ENCODE data around the gene UBE3C. TPM values are rescaled to one million over a fixed set of nuclear protein-coding genes. Genes with fewer than 3 reads are reported as not detected.

Gene UBE3C
- total RNA-seq, 1 donor from 2014 or later: 69.5 TPM

DNA sequence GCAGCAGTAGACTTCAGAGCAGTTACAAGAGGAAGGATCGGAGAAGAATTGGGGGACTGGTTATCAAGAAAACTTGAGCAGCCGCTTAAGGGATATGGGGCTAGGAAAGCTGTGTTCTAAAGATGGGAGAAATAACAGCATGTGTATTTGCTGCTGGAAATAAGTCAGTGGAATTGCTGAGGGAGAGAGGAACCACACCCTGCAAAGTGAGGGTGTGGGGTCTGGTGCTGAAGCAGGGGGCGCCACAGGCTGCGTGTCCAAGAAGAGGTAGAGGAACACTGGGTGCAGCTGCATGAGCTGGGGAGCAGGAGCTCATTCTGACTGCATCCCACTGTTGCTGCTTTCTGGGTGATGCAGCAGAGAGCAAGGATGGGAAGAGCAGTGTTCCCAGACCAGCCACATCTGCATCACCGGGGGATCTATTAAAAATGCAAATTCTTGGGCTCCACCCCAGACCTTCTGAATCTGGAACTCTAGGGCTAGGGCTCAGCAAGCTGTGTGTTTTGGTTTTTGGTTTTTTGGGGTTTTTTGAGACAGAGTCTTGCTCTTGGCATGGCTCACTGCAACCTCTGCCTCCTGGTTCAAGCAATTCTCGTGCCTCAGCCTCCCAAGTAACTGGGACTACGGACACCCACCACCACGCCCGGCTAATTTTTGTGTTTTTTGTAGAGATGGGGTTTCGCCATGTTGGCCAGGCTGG is 101.0 kb downstream of the UBE3C start:
- Histone ChIP-seq H3K4me3 (no peak overlapping the region), H3K9me3 (no peaks in the 10 kb centered on the region), H3K27ac (no peak overlapping the region), H3K4me1 (no peaks in the 10 kb centered on the region), H3K27me3 (no peaks in the 10 kb centered on the region), H3K36me3 (no peaks in the 10 kb centered on the region)
- TF ChIP-seq POLR2A (IDR thresholded peaks at IDR 0.05) (no peak), POLR2AphosphoS5 (IDR thresholded peaks at IDR 0.05; ENCODE audit: insufficient read depth in 1 of 2, low read depth in 1 of 2) (no peak)
- TF ChIP-seq, protein P1, sequence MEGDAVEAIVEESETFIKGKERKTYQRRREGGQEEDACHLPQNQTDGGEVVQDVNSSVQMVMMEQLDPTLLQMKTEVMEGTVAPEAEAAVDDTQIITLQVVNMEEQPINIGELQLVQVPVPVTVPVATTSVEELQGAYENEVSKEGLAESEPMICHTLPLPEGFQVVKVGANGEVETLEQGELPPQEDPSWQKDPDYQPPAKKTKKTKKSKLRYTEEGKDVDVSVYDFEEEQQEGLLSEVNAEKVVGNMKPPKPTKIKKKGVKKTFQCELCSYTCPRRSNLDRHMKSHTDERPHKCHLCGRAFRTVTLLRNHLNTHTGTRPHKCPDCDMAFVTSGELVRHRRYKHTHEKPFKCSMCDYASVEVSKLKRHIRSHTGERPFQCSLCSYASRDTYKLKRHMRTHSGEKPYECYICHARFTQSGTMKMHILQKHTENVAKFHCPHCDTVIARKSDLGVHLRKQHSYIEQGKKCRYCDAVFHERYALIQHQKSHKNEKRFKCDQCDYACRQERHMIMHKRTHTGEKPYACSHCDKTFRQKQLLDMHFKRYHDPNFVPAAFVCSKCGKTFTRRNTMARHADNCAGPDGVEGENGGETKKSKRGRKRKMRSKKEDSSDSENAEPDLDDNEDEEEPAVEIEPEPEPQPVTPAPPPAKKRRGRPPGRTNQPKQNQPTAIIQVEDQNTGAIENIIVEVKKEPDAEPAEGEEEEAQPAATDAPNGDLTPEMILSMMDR (IDR thresholded peaks at IDR 0.05): no peak
- intact Hi-C loops (cut with DNase I): no loop called here
- DNase-seq (ENCODE audit: extremely low spot score in 2 of 2): no peak

DNA sequence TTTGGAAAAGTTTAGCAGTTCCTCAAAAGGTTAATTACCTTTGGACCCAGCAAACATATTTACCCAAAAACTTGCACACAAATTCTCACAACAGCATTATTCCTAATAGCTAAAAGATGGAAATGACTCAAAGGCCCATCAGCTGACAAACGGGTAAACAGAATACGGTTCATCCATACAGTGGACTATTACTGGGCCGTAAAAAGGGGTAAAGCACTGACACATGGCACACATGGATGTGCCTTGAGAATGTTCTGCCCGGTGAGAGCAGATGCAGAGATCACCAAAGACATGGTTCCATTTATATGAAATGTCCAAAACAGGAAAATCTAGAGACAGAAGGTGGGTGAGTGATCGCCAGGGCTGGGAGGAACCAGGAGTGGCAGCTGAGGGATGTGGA is 102.9 kb downstream of the UBE3C start:
- TF ChIP-seq, protein P1 (IDR thresholded peaks at IDR 0.05): no peak
- TF ChIP-seq POLR2A (IDR thresholded peaks at IDR 0.05) (no peak), POLR2AphosphoS5 (IDR thresholded peaks at IDR 0.05; ENCODE audit: insufficient read depth in 1 of 2, low read depth in 1 of 2) (no peak)
- DNase-seq (ENCODE audit: extremely low spot score in 2 of 2): no peak
- intact Hi-C loops (cut with DNase I): no loop called here
- Histone ChIP-seq H3K27me3 (no peaks in the 10 kb centered on the region), H3K4me3 (no peak overlapping the region), H3K4me1 (no peaks in the 10 kb centered on the region), H3K27ac (no peak overlapping the region), H3K36me3 (no peaks in the 10 kb centered on the region), H3K9me3 (no peaks in the 10 kb centered on the region)

DNA sequence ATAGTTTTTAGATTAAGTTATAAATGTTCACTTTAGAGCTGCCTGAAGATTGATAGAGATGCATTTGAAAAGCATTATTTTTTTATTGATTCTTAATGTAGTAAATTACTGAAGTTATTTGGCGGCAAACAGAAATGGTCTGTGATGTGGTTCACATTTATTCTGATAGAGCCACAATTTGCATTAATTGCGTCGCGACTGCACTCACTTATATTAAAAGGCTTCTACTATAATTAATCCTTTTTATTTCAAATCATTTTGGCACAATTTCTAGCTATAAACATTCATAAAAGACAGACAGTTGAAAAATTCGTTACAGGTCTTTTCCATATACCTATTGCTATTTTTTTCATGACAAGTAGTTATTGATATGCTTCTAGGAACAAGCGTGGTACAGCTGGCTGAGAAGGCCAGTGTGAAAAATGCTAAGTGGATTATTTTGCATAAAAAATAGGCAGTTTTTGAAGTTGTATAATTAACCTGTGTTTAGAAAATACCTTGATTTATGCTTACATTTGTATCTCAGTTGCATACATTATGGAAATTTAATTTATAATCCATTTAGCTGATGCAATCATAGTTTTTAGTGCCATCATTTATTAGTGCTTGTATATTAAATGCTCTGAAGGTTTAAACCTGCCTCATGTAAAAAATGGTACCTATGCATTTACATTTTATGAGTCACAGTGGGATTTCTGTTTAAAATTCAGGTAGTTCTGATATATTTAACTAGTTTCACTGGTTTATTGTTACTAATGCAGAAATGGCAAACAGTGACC is 106.0 kb downstream of the UBE3C start:
- H3K36me3 ChIP-seq: peaks cover 0 to 15% of the 10 kb centered on the region in 2 donors
- H3K27ac ChIP-seq: no peak overlapping the region
- H3K4me1 ChIP-seq: no peaks in the 10 kb centered on the region
- no peaks in the 10 kb centered on the region for H3K27me3 ChIP-seq
- intact Hi-C loops (cut with DNase I): no loop called here
- TF ChIP-seq, protein P1 (IDR thresholded peaks at IDR 0.05): no peak
- no peak for TF ChIP-seq POLR2AphosphoS5 (IDR thresholded peaks at IDR 0.05; ENCODE audit: insufficient read depth in 1 of 2, low read depth in 1 of 2)
- no peak for TF ChIP-seq POLR2A (IDR thresholded peaks at IDR 0.05)
- no peaks in the 10 kb centered on the region for H3K9me3 ChIP-seq
- DNase-seq (ENCODE audit: extremely low spot score in 2 of 2): no peak
- H3K4me3 ChIP-seq: no peak overlapping the region

DNA sequence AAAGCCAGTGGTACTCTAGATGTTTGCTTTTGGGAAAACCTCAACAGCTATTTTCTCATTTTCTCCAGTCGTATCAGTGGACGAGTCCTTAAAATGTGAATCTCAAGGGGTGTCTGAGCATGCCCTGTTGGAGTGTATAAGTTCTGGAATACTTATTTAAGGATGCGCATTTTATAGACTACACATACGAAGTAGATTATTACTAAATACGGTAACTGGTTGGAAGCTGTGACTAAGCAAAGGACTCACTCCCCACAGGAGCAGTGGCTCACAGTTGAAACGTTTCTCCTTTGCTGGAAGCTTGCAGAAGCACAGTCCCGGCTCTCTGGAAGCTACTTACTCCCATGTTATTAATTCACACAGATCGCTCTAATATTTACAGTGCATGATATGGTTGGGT is 107.3 kb downstream of the UBE3C start:
- no peak for DNase-seq (ENCODE audit: extremely low spot score in 2 of 2)
- TF ChIP-seq, protein P1 (IDR thresholded peaks at IDR 0.05): no peak
- TF ChIP-seq POLR2A (IDR thresholded peaks at IDR 0.05) (no peak), POLR2AphosphoS5 (IDR thresholded peaks at IDR 0.05; ENCODE audit: insufficient read depth in 1 of 2, low read depth in 1 of 2) (no peak)
- no peaks in the 10 kb centered on the region for H3K27me3 ChIP-seq
- no peak overlapping the region for H3K4me3 ChIP-seq
- no peaks in the 10 kb centered on the region for H3K9me3 ChIP-seq
- H3K27ac ChIP-seq: no peak overlapping the region
- H3K36me3 ChIP-seq: peaks cover 0 to 16% of the 10 kb centered on the region in 2 donors
- no peaks in the 10 kb centered on the region for H3K4me1 ChIP-seq
- intact Hi-C loops (cut with DNase I): no loop called here

DNA sequence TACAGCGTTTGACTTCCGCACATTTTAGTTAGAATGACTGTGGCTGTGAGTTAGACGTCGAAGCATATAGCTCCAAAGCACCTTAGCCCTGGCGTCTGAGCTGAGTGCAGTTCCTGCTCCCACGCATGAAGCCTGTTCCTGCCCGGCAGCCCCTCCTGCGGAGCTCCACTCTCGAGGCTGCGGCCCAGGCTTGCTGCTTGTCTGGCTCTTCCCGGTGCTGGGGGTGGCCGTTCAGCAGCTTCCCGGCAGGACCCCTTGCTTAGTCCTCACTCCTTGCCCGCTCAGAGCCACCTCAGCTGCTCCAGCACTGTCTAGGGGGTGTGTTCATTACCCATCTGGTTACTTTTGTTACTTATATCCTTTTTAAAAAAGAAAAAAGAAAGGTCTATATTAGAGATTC is 109.9 kb downstream of the UBE3C start:
- Histone ChIP-seq H3K27ac (no peak overlapping the region), H3K27me3 (no peaks in the 10 kb centered on the region), H3K4me1 (no peaks in the 10 kb centered on the region), H3K36me3 (peaks cover 0 to 28% of the 10 kb centered on the region in 2 donors), H3K9me3 (no peaks in the 10 kb centered on the region), H3K4me3 (no peak overlapping the region)
- intact Hi-C loops (cut with DNase I): no loop called here
- TF ChIP-seq POLR2A (IDR thresholded peaks at IDR 0.05): no peak
- no peak for DNase-seq (ENCODE audit: extremely low spot score in 2 of 2)

Measured in vagina (tissue), 2 donors.